Inflammatory macrophage (primary cell): ENCODE data around the gene KANSL3.
"Not testable (repeated sequence)": the region's sequence is repeated elsewhere in the genome, so short reads cannot be mapped to it uniquely, and the experiment has no call there.

ENCODE experiments used
- DNase-seq, 2 donors: peaks; one replicate each; pipeline ENCODE4 v3.0.0-alpha.2; 2020 to 2022

Gene KANSL3

GRCh38 chr2:96602330-96602823 lies 35.7 kb downstream of the KANSL3 start:
- DNase-seq: no peak

GRCh38 chr2:96601382-96602292 lies 36.5 kb downstream of the KANSL3 start:
- DNase-seq: no peak

- no peak for DNase-seq
These were observed 38.2 kb downstream of the KANSL3 start for GRCh38 chr2:96599941-96600340.

GRCh38 chr2:96596596-96596995 lies 41.5 kb downstream of the KANSL3 start:
- no peak for DNase-seq

- DNase-seq: no peak
These were observed 43.4 kb downstream of the KANSL3 start for GRCh38 chr2:96594691-96595152.

- no peak for DNase-seq
These were observed 43.8 kb downstream of the KANSL3 start for GRCh38 chr2:96594282-96594681.

GRCh38 chr2:96591494-96591893 lies 46.6 kb downstream of the KANSL3 start:
- DNase-seq: peak in 1 of 2 donors; percentile 9

GRCh38 chr2:96591054-96591453 lies 47.1 kb downstream of the KANSL3 start:
- no peak for DNase-seq

- DNase-seq: peak; percentile 6 to 15
These were observed 50.3 kb downstream of the KANSL3 start for GRCh38 chr2:96587843-96588242.

GRCh38 chr2:96584017-96584416 lies 54.1 kb downstream of the KANSL3 start:
- DNase-seq: no peak

- no peak for DNase-seq
These were observed 57.3 kb downstream of the KANSL3 start for GRCh38 chr2:96580771-96581170.

GRCh38 chr2:96579422-96579821 lies 58.7 kb downstream of the KANSL3 start:
- no peak for DNase-seq

GRCh38 chr2:96578731-96579130 lies 59.4 kb downstream of the KANSL3 start:
- no peak for DNase-seq

GRCh38 chr2:96577501-96577900 lies 60.6 kb downstream of the KANSL3 start:
- no peak for DNase-seq

- DNase-seq: no peak
These were observed 62.2 kb downstream of the KANSL3 start for GRCh38 chr2:96575785-96576456.

GRCh38 chr2:96574364-96574763 lies 63.7 kb downstream of the KANSL3 start:
- DNase-seq: no peak

- DNase-seq: no peak
These were observed 70.0 kb downstream of the KANSL3 start for GRCh38 chr2:96568094-96568493.

GRCh38 chr2:96565111-96565510 lies 73.0 kb downstream of the KANSL3 start:
- DNase-seq: no peak

- DNase-seq: no peak
These were observed 73.5 kb downstream of the KANSL3 start for GRCh38 chr2:96564563-96564962.

- no peak for DNase-seq
These were observed 74.1 kb downstream of the KANSL3 start for GRCh38 chr2:96564026-96564425.

GRCh38 chr2:96558485-96558884 lies 79.6 kb downstream of the KANSL3 start:
- DNase-seq: no peak

GRCh38 chr2:96558061-96558460 lies 80.1 kb downstream of the KANSL3 start:
- DNase-seq: no peak

- DNase-seq: not testable (repeated sequence)
These were observed 80.7 kb downstream of the KANSL3 start for GRCh38 chr2:96557421-96557820.
